GM19023 (cell line): ENCODE results near the gene DDX31.

Experiments used
- ATAC-seq: cut with Tn5 transposase; IDR thresholded peaks from one replicate; pipeline ENCODE4 v1.9.1; 2021; ENCODE audit warnings: mild to moderate bottlenecking, moderate library complexity; ENCODE audit not compliant: unreplicated experiment

DDX31 gene

GRCh38 chr9:132552041-132552440 is 117.7 kb downstream of the DDX31 start:
- no peak for ATAC-seq

GRCh38 chr9:132551556-132551955 is 118.2 kb downstream of the DDX31 start:
- ATAC-seq = no peak

DNA sequence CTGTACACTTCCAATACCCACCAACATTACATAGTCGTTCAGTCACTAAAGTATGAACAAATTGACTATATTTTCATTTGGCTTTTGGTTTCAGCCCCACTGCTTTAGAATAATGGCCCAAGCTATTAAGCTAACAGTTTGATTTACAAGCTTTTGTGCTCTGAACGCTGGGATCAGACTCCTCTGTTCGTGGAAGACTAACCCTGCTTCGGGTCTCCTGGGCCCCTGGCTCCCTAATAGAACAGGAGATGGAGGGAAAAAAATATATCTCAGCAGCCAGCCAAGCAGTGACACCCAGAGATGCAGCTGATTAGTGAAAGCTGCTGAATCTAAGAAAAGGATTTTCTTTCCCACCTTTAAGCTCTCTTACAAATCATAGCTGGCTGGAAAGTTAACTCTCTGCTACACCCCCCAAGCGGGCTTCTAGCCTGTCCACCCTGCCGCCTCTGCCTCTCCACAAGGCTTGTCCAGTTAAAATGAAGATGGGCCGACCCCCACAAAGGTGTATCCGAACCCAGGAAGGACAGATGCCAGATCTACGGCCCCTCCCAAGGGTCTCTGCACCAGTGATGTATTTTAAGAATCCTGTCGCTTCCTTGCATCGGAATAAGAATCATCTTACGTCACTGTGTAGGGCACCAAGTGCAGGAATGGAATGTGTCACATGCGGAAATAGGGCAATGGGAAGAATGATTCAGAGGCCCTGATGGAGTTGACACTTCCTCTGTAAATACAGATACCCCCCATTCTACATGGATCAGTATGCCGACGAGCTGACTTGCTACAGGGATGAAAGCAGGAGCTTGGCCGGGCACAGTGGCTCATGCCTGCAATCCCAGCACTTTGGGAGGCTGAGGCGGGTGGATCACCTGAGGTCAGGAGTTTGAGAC is 120.8 kb downstream of the DDX31 start:
- ATAC-seq = no peak

GRCh38 chr9:132547976-132548730 is 121.6 kb downstream of the DDX31 start:
- ATAC-seq = no peak

- no peak for ATAC-seq
These were observed 122.3 kb downstream of the DDX31 start for GRCh38 chr9:132547436-132547835.

- no peak for ATAC-seq
These were observed 122.7 kb downstream of the DDX31 start for GRCh38 chr9:132547052-132547431.

GRCh38 chr9:132546148-132547051 is 123.4 kb downstream of the DDX31 start:
- no peak for ATAC-seq

DNA sequence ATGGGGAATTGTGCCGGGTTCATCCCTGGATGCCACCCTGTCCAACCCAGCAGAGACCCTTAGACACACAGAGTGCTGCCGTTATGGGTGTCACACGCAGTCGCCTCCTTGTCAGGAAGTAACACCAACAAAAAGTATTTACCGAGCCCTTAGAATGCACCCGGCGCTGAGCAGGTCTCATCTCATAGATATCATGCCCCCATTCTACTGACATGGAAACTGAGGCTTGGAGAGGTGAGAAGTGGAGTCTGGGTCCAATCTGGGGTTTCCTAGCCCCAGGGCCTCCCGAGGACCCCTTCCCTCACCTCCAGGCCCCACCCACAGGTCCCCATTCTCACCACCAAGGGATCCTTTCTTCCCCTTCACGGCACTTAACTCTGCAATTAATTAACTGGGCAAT is 124.2 kb downstream of the DDX31 start:
- no peak for ATAC-seq

DNA sequence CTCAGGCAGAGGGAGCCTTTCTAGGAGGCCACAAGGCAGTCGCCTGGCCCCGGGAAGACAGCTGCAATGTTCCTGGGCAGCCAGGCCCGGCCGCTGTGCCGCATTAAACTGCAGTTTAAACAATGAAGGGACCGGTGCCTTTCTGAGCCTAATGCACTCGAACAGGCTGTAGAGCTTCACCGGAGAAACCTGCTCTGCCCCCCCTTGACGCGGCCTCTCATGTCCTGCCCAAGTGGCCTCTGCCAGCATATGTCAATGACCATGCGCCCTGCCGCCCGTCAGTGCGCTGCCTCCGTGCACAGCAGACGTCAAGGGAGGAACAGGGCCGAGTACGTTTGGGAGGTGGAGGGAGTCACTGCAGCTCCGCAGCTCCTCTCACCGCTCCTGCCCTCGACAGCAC is 125.8 kb downstream of the DDX31 start:
- ATAC-seq = no peak

GRCh38 chr9:132543251-132543650 is 126.5 kb downstream of the DDX31 start:
- no peak for ATAC-seq
